ENCODE data around the gene GABBR2. TPM values are rescaled to one million over a fixed set of nuclear protein-coding genes. Genes with fewer than 3 reads are reported as not detected.

GABBR2 gene
- total and polyA plus RNA-seq, 9 of the 15 experiments (the other 6 are each of a cell fraction or from before 2014, with no cell fraction given): 0.15 to 1.9 (median 0.32) TPM

- peak; percentile 87 for ATAC-seq
- H3K36me3 ChIP-seq (ENCODE audit: control insufficient read depth, insufficient read depth, low read length): no peaks in the 10 kb centered on the region
- peak; percentile 62 for TF ChIP-seq SP2 (IDR thresholded peaks at IDR 0.05; ENCODE audit: extremely low read depth, low read depth, low read length, poor library complexity, severe bottlenecking)
- TF ChIP-seq MBD2 (IDR thresholded peaks at IDR 0.05; ENCODE audit: borderline replicate concordance, low read depth): peak; percentile 64; the same call in 1 of the 2 replicates
- TF ChIP-seq ZC3H4 (CRISPR knock-in tag; IDR thresholded peaks at IDR 0.05; ENCODE audit: borderline replicate concordance): no peak
- TF ChIP-seq NFYB (IDR thresholded peaks at IDR 0.05; ENCODE audit: extremely low read depth, insufficient read length): peak; percentile 100
- TF ChIP-seq NR3C1 (CRISPR knock-in tag; IDR thresholded peaks at IDR 0.05): no peak
- TF ChIP-seq CLOCK (CRISPR knock-in tag; IDR thresholded peaks at IDR 0.05; ENCODE audit: borderline replicate concordance): no peak
- no peak for TF ChIP-seq NFE2 (IDR thresholded peaks at IDR 0.05; ENCODE audit: low read depth)
- peak; percentile 27; the same call in 1 of the 2 replicates for TF ChIP-seq MGA (IDR thresholded peaks at IDR 0.05)
- no peak for TF ChIP-seq CBX3 (IDR thresholded peaks at IDR 0.05; ENCODE audit: borderline replicate concordance in 1 of 2, low read length in 2 of 2)
These were observed 421.4 kb downstream of the GABBR2 start for GRCh38 chr9:98287384-98287783.

More at GRCh38 chr9:98287384-98287783, 421.4 kb downstream of the GABBR2 start:
- H3K9me3 ChIP-seq (replicated peaks; ENCODE audit: control insufficient read depth, insufficient read depth, low read depth, low read length): no peaks in the 10 kb centered on the region
- no peaks in the 10 kb centered on the region for H3K27me3 ChIP-seq (ENCODE audit: control insufficient read depth in 2 of 2, insufficient read depth in 2 of 2, low read length in 2 of 2)
- peak; percentile 58 to 84 (median 76) for DNase-seq (ENCODE audit: extremely low read depth in 1 of 4, low spot score in 3 of 4)
- ChIA-PET CTCF (ENCODE audit: low intra/inter-chr PET ratio) (no interaction called here), POLR2A (no interaction called here)
- intact Hi-C loops (cut with micrococcal nuclease): no loop called here
- H4K20me1 ChIP-seq (replicated peaks; ENCODE audit: control insufficient read depth, insufficient read depth, low read length): no peaks in the 10 kb centered on the region
- peak; percentile 67 for FAIRE-seq
- H3K9me1 ChIP-seq (ENCODE audit: control insufficient read depth, insufficient read depth, low read length): no peaks in the 10 kb centered on the region
- WGBS (ENCODE audit: insufficient coverage, low coverage, missing lambda C conversion rate): 72% methylated on average over 4 of the region's 4 CpGs
- in situ Hi-C loops (cut with MboI): no loop called here
- H3K4me3 ChIP-seq: no peak overlapping the region
- BruUV-seq (replicated peaks): no TSS peak
- H3K79me2 ChIP-seq (ENCODE audit: control insufficient read depth, insufficient read depth, low read length): no peaks in the 10 kb centered on the region
- no peak overlapping the region for H3K27ac ChIP-seq (ENCODE audit: extremely low read depth, low read depth, low read length)
- H2AFZ ChIP-seq (ENCODE audit: low read depth, low read length): no peak overlapping the region
- peaks cover 9 to 15% of the 10 kb centered on the region in 2 experiments for H3K4me1 ChIP-seq (replicated peaks in 1 of 2; ENCODE audit: control insufficient read depth in 2 of 2, insufficient read depth in 2 of 2, low read length in 2 of 2)
- no peak overlapping the region for H3K9ac ChIP-seq (ENCODE audit: insufficient read depth in 1 of 2, low read depth in 2 of 2, low read length in 2 of 2)
- H3K4me2 ChIP-seq (ENCODE audit: insufficient read depth, low read length): no peak overlapping the region

Data from K562 (cell line).